Measurements from ENCODE around the gene ANO3.

DNA sequence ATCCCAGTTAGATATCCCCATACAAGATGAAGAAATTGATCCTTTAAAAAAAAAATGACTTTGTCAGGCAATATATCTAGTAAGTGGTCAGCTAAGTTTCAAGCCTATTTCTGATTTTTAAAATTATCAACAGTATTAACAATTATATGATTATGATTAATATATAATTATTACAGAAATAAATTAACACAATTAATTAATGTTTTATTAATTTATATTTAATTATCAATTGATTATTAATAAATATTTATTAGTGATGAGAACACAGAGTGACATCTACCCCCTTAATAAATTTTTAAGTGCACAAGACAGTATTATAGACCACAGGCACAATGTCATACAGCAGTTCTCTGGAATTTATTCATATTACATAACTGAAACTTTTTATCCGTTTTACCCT lies 218.1 kb downstream of the ANO3 start:
- TF ChIP-seq, protein P1, sequence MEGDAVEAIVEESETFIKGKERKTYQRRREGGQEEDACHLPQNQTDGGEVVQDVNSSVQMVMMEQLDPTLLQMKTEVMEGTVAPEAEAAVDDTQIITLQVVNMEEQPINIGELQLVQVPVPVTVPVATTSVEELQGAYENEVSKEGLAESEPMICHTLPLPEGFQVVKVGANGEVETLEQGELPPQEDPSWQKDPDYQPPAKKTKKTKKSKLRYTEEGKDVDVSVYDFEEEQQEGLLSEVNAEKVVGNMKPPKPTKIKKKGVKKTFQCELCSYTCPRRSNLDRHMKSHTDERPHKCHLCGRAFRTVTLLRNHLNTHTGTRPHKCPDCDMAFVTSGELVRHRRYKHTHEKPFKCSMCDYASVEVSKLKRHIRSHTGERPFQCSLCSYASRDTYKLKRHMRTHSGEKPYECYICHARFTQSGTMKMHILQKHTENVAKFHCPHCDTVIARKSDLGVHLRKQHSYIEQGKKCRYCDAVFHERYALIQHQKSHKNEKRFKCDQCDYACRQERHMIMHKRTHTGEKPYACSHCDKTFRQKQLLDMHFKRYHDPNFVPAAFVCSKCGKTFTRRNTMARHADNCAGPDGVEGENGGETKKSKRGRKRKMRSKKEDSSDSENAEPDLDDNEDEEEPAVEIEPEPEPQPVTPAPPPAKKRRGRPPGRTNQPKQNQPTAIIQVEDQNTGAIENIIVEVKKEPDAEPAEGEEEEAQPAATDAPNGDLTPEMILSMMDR (IDR thresholded peaks at IDR 0.05), result no peak
- no peak for TF ChIP-seq POLR2A (IDR thresholded peaks at IDR 0.05)
